HCT116 (cell line): Measurements from ENCODE around the gene INSRR. TPM values are rescaled to one million over a fixed set of nuclear protein-coding genes. Genes with fewer than 3 reads are reported as not detected.

ENCODE experiments used
- ATAC-seq: fragments of 200-7000 bp; cut with Tn5 transposase; 2 replicates; pipeline ENCODE4 v1.9.1; 2020; ENCODE audit warnings: mild to moderate bottlenecking, moderate library complexity
- BruUV-seq: library from RNA; stranded (reverse); fragments of 400-500 nt; replicated peaks from 2 replicates; lab custom pipeline; 2021; lab: Mats Ljungman, UMichigan
- CTCF ChIA-PET: fragments of 300-600 bp; sonication (Branson Sonifier 250); formaldehyde crosslinking; loops from one replicate; lab custom pipeline; 2021; ENCODE audit warnings: antibody characterized with exemption; lab: Charles Lee
- POLR2A ChIA-PET: fragments of 300-600, 350-600 bp; sonication (Branson Sonifier 250); formaldehyde crosslinking; loops from one replicate; lab custom pipeline; 2021; ENCODE audit warnings: antibody characterized with exemption; lab: Charles Lee
- RAD21 ChIA-PET, 2 experiments: fragments of 300-600 bp; sonication (Branson Sonifier 250); formaldehyde crosslinking; loops; one replicate each; lab custom pipeline; 2023; ENCODE audit warnings: low total read pairs in 2 of 2; ENCODE audit not compliant: uncharacterized antibody in 2 of 2, unreplicated experiment in 2 of 2, low non-redundant PET in 1 of 2; lab: Charles Lee
- DNase-seq: peaks from one replicate; pipeline ENCODE4 v3.0.0-alpha.2; 2010; ENCODE audit warnings: low read depth, low spot score
- H2AFZ ChIP-seq: fragments of 200-600 bp; shearing (Covaris generic), sonication (generic); 2 replicates; pipeline ENCODE4 v1.6.1; 2017; ENCODE audit warnings: low read depth, mixed run types, mixed read lengths, antibody characterized with exemption, low read length; ENCODE audit not compliant: poor library complexity, severe bottlenecking
- H3K27ac ChIP-seq: 2 replicates; pipeline ENCODE4 v1.5.1; 2012; ENCODE audit warnings: low read depth, low read length
- H3K27me3 ChIP-seq: fragments of 200-600 bp; sonication (generic); 2 replicates; pipeline ENCODE4 v1.6.1; 2016; ENCODE audit warnings: mixed run types, low read length, mixed read lengths; ENCODE audit not compliant: insufficient read depth
- H3K36me3 ChIP-seq, 2 experiments: fragments of 200-500 bp in 1 of 2; fragments of 200-600 bp in 1 of 2; sonication (Bioruptor generic) in 1 of 2; sonication (generic) in 1 of 2; 2 replicates each; pipeline versions ENCODE4 v1.5.1 to v1.6.1; 2014 to 2016; ENCODE audit warnings: low read length in 2 of 2, inconsistent platforms in 1 of 2, mixed read lengths in 1 of 2, mixed run types in 1 of 2; ENCODE audit not compliant: insufficient read depth in 2 of 2, control insufficient read depth in 1 of 2
- H3K4me1 ChIP-seq, 2 experiments: fragments of 200-600 bp in 1 of 2; sonication (generic) in 1 of 2; 2 replicates each; pipeline versions ENCODE4 v1.5.1 to v1.6.1; 2012 to 2017; ENCODE audit warnings: low read length in 2 of 2, inconsistent platforms in 1 of 2, mild to moderate bottlenecking in 1 of 2, mixed read lengths in 1 of 2, mixed run types in 1 of 2, moderate library complexity in 1 of 2; ENCODE audit not compliant: insufficient read depth in 2 of 2, control insufficient read depth in 1 of 2
- H3K4me2 ChIP-seq: fragments of 200-600 bp; sonication (generic); 2 replicates; pipeline ENCODE4 v1.6.1; 2017; ENCODE audit warnings: mixed run types, low read length, mixed read lengths
- H3K4me3 ChIP-seq, 2 experiments: fragments of 200-600 bp in 1 of 2; sonication (generic) in 1 of 2; replicated peaks in 1 of 2; 2 replicates each; pipeline ENCODE4 v1.5.1; 2011 to 2016; ENCODE audit warnings: low read length in 2 of 2, control low read depth in 1 of 2, low read depth in 1 of 2, mild to moderate bottlenecking in 1 of 2, mixed read lengths in 1 of 2, mixed run types in 1 of 2
- H3K79me2 ChIP-seq: fragments of 200-600 bp; sonication (generic); 2 replicates; pipeline ENCODE4 v1.6.1; 2017; ENCODE audit warnings: mild to moderate bottlenecking, mixed run types, low read length, moderate library complexity, mixed read lengths; ENCODE audit not compliant: insufficient read depth
- H3K9ac ChIP-seq: fragments of 200-600 bp; sonication (generic); 2 replicates; pipeline ENCODE4 v1.6.1; 2016; ENCODE audit warnings: low read length, mixed read lengths
- H3K9me2 ChIP-seq: fragments of 200-600 bp; sonication (generic), shearing (Covaris generic); 2 replicates; pipeline ENCODE4 v1.6.1; 2017; ENCODE audit warnings: mixed run types, mild to moderate bottlenecking, moderate library complexity; ENCODE audit not compliant: insufficient read depth
- H3K9me3 ChIP-seq, 2 experiments: fragments of 200-500 bp in 1 of 2; fragments of 200-600 bp in 1 of 2; sonication (Bioruptor generic) in 1 of 2; sonication (generic) in 1 of 2; 2 replicates each; pipeline ENCODE4 v1.6.1; 2014 to 2017; ENCODE audit warnings: low read length in 2 of 2, mixed read lengths in 2 of 2, inconsistent platforms in 1 of 2, low read depth in 1 of 2, mild to moderate bottlenecking in 1 of 2, mixed run types in 1 of 2, moderate library complexity in 1 of 2; ENCODE audit not compliant: control insufficient read depth in 1 of 2, insufficient read depth in 1 of 2
- H4K20me1 ChIP-seq: fragments of 200-600 bp; sonication (generic), shearing (Covaris generic); 2 replicates; pipeline ENCODE4 v1.6.1; 2017; ENCODE audit warnings: mixed run types, mild to moderate bottlenecking, moderate library complexity; ENCODE audit not compliant: insufficient read depth
- CBX3 ChIP-seq: IDR thresholded peaks from 2 replicates; pipeline ENCODE4 v1.6.1; 2012; ENCODE audit warnings: low read depth
- CEBPB ChIP-seq: IDR thresholded peaks from 2 replicates; pipeline ENCODE4 v1.6.1; 2012; ENCODE audit warnings: low read depth
- EGR1 ChIP-seq: IDR thresholded peaks from 2 replicates; pipeline ENCODE4 v1.6.1; 2012; ENCODE audit warnings: low read depth
- EZH2 ChIP-seq: fragments of 200-600 bp; sonication (generic); IDR thresholded peaks from 2 replicates; pipeline ENCODE4 v1.6.1; 2017; ENCODE audit warnings: antibody characterized with exemption, mixed run types
- FOSL1 ChIP-seq: IDR thresholded peaks from 2 replicates; pipeline ENCODE4 v1.6.1; 2012; ENCODE audit warnings: low read depth
- POLR2A ChIP-seq: IDR thresholded peaks from 2 replicates; pipeline ENCODE4 v1.7.0; 2011; ENCODE audit warnings: borderline replicate concordance; ENCODE audit not compliant: insufficient read depth, insufficient read length; ENCODE audit errors: extremely low read depth
- POLR2AphosphoS5 ChIP-seq: IDR thresholded peaks from 2 replicates; pipeline ENCODE4 v1.6.1; 2011; ENCODE audit warnings: mild to moderate bottlenecking, low read depth, low read length, moderate library complexity
- RAD21 ChIP-seq: IDR thresholded peaks from 2 replicates; pipeline ENCODE4 v1.6.1; 2012; ENCODE audit warnings: low read depth, mild to moderate bottlenecking
- SIN3A ChIP-seq: IDR thresholded peaks from 2 replicates; pipeline ENCODE4 v1.6.1; 2012; ENCODE audit warnings: low read depth
- SP1 ChIP-seq: IDR thresholded peaks from 2 replicates; pipeline ENCODE4 v1.6.1; 2012; ENCODE audit warnings: low read depth
- SRF ChIP-seq: IDR thresholded peaks from 2 replicates; pipeline ENCODE4 v1.6.1; 2012; ENCODE audit warnings: low read depth
- ZBTB33 ChIP-seq: IDR thresholded peaks from 2 replicates; pipeline ENCODE4 v1.6.1; 2011; ENCODE audit warnings: mild to moderate bottlenecking, low read length, moderate library complexity; ENCODE audit not compliant: insufficient replicate concordance; ENCODE audit errors: extremely low read depth
- intact Hi-C: fragments of 100-400 bp; cut with micrococcal nuclease; formaldehyde crosslinking; loops from 2 replicates; pipeline ENCODE4 v1.10.0; 2022
- total RNA-seq: library from RNA; stranded (reverse); gene quantifications from one replicate; pipeline ENCODE4 v1.2.1, GENCODE V29; 2021; ENCODE audit not compliant: unreplicated experiment
- TF ChIP-seq, protein P1 (sequence below): IDR thresholded peaks from 2 replicates; pipeline ENCODE4 v1.6.1; 2012; ENCODE audit warnings: low read depth
- TF ChIP-seq, protein P2 (sequence below): IDR thresholded peaks from 2 replicates; pipeline ENCODE4 v1.6.1; 2012
- TF ChIP-seq, protein P3 (sequence below): IDR thresholded peaks from 2 replicates; pipeline ENCODE4 v1.6.1; 2012
- TF ChIP-seq, protein P4 (sequence below), 3 experiments: fragments of 200-600 bp in 1 of 3; sonication (generic) in 1 of 3; IDR thresholded peaks in 2 of 3; conservative IDR thresholded peaks in 1 of 3; 2 replicates each; pipeline ENCODE4 v1.5.1; 2012 to 2017; ENCODE audit warnings: low read depth in 2 of 3, low read length in 2 of 3, antibody characterized with exemption in 1 of 3, borderline replicate concordance in 1 of 3, control low read depth in 1 of 3, mild to moderate bottlenecking in 1 of 3, mixed read lengths in 1 of 3, mixed run types in 1 of 3, moderate library complexity in 1 of 3; ENCODE audit not compliant: insufficient read depth in 1 of 3

Gene INSRR
- total RNA-seq, 1 experiment from 2014 or later = not detected

DNA sequence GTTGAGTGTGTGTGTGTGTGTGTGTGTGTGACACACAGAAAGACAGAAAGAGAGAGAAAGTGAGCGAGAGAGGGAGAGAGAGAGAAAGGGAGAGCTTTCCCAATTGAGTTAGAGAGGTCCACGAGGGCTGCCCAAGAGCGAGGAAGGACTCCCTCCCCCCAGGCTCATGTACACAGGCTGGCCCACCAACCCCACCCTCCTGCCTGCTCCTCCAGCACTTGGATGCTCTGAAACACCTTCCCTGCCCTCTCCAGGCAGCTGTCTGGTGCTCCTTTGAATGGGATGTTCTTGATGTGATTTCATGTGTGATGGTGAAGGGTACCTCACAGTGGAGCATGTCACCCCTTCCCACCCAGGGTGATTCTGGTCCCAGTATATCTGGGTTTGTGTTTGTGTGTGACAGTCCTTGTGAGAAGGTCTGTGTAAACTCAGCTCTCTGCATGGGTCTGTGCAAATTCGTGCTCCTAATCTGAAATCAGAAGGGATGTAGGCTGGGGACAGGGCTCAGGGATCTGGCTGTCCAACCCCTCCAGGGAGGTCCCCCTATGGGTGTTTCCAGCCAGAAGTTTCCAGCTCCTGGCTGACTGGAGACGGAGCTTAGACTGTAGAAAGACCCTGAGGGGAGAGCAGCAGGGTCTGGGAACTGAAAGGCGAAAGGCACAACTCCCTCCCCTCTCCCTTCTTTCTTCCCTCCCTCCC, 27.8 kb upstream of the INSRR start:
- CTCF ChIA-PET = interaction anchor here (0.9 to 2.0 kb wide), 3 partner anchors 41 to 160 kb away, joined by 3 to 9 read pairs (median 5); no protein-coding TSS in a partner anchor
- intact Hi-C loops = no loop called here

More for the DNA sequence above, 27.8 kb upstream of the INSRR start:
- DNase-seq (no peak), ATAC-seq (no peak)
- no peaks in the 10 kb centered on the region for H3K79me2 ChIP-seq
- H3K27me3 ChIP-seq = no peaks in the 10 kb centered on the region
- H3K4me2 ChIP-seq = no peak overlapping the region
- RAD21 ChIA-PET = interaction anchor here in 1 of 2 experiments (0.6 kb wide), 1 partner anchor 88 kb away, joined by 6 read pairs; no protein-coding TSS in a partner anchor
- H3K27ac ChIP-seq = no peak overlapping the region
- POLR2A ChIA-PET = no interaction called here
- no TSS peak for BruUV-seq
- no peaks in the 10 kb centered on the region for H3K9me3 ChIP-seq
- no peaks in the 10 kb centered on the region for H3K9me2 ChIP-seq
- H3K4me1 ChIP-seq = peaks cover 0 to 18% of the 10 kb centered on the region in 2 experiments; a peak in 2 of 4 replicates
- no peak overlapping the region for H3K9ac ChIP-seq
- H3K4me3 ChIP-seq = no peak overlapping the region
- H3K36me3 ChIP-seq = no peaks in the 10 kb centered on the region
- no peak for TF ChIP-seq EZH2
- TF ChIP-seq POLR2A = no peak
- TF ChIP-seq ZBTB33 = no peak
- no peak for TF ChIP-seq RAD21
- TF ChIP-seq, protein P1, sequence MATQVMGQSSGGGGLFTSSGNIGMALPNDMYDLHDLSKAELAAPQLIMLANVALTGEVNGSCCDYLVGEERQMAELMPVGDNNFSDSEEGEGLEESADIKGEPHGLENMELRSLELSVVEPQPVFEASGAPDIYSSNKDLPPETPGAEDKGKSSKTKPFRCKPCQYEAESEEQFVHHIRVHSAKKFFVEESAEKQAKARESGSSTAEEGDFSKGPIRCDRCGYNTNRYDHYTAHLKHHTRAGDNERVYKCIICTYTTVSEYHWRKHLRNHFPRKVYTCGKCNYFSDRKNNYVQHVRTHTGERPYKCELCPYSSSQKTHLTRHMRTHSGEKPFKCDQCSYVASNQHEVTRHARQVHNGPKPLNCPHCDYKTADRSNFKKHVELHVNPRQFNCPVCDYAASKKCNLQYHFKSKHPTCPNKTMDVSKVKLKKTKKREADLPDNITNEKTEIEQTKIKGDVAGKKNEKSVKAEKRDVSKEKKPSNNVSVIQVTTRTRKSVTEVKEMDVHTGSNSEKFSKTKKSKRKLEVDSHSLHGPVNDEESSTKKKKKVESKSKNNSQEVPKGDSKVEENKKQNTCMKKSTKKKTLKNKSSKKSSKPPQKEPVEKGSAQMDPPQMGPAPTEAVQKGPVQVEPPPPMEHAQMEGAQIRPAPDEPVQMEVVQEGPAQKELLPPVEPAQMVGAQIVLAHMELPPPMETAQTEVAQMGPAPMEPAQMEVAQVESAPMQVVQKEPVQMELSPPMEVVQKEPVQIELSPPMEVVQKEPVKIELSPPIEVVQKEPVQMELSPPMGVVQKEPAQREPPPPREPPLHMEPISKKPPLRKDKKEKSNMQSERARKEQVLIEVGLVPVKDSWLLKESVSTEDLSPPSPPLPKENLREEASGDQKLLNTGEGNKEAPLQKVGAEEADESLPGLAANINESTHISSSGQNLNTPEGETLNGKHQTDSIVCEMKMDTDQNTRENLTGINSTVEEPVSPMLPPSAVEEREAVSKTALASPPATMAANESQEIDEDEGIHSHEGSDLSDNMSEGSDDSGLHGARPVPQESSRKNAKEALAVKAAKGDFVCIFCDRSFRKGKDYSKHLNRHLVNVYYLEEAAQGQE = no peak
- TF ChIP-seq, protein P2, sequence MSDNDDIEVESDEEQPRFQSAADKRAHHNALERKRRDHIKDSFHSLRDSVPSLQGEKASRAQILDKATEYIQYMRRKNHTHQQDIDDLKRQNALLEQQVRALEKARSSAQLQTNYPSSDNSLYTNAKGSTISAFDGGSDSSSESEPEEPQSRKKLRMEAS = no peak
- no peak for TF ChIP-seq POLR2AphosphoS5
- no peak for TF ChIP-seq EGR1
- TF ChIP-seq, protein P3, sequence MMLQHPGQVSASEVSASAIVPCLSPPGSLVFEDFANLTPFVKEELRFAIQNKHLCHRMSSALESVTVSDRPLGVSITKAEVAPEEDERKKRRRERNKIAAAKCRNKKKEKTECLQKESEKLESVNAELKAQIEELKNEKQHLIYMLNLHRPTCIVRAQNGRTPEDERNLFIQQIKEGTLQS = no peak
- TF ChIP-seq SP1 = no peak
- TF ChIP-seq, protein P4, sequence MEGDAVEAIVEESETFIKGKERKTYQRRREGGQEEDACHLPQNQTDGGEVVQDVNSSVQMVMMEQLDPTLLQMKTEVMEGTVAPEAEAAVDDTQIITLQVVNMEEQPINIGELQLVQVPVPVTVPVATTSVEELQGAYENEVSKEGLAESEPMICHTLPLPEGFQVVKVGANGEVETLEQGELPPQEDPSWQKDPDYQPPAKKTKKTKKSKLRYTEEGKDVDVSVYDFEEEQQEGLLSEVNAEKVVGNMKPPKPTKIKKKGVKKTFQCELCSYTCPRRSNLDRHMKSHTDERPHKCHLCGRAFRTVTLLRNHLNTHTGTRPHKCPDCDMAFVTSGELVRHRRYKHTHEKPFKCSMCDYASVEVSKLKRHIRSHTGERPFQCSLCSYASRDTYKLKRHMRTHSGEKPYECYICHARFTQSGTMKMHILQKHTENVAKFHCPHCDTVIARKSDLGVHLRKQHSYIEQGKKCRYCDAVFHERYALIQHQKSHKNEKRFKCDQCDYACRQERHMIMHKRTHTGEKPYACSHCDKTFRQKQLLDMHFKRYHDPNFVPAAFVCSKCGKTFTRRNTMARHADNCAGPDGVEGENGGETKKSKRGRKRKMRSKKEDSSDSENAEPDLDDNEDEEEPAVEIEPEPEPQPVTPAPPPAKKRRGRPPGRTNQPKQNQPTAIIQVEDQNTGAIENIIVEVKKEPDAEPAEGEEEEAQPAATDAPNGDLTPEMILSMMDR (IDR thresholded peaks at IDR 0.05 in 2 of 3, conservative IDR thresholded peaks at IDR 0.05 in 1 of 3; ENCODE audit: borderline replicate concordance in 1 of 3, insufficient read depth in 1 of 3, low read depth in 2 of 3, low read length in 2 of 3) = no peak
- no peak for TF ChIP-seq SIN3A
- no peak for TF ChIP-seq SRF
- no peak for TF ChIP-seq FOSL1
- TF ChIP-seq CEBPB = no peak
- no peak for TF ChIP-seq CBX3
- H4K20me1 ChIP-seq = no peaks in the 10 kb centered on the region
- no peak overlapping the region for H2AFZ ChIP-seq
